Stomach (tissue), 9 donors: Measurements from ENCODE around the gene EHBP1L1. TPM values are rescaled to one million over a fixed set of nuclear protein-coding genes. Genes with fewer than 3 reads are reported as not detected.

Experiments used
- DNase-seq, 2 donors: peaks; one replicate each; pipeline versions ENCODE4 v3.0.0 to v3.0.0-alpha.2; 2013 to 2019
- H3K27ac ChIP-seq, 5 donors: fragments of 200-600 bp in 4 of 5; sonication (generic) in 4 of 5; one replicate each; pipeline ENCODE4 v1.5.1; 2013 to 2019; ENCODE audit warnings: mild to moderate bottlenecking in 1 of 5, moderate library complexity in 1 of 5
- H3K27me3 ChIP-seq, 3 donors: fragments of 200-600 bp; sonication (generic); one replicate each; pipeline ENCODE4 v1.5.1; 2017 to 2019; ENCODE audit warnings: mixed run types in 1 of 3
- H3K36me3 ChIP-seq, 4 donors: fragments of 200-600 bp; sonication (generic); 1 replicate in 3 of 4; 2 replicates in 1 of 4; pipeline ENCODE4 v1.5.1; 2016 to 2019
- H3K4me1 ChIP-seq, 4 donors: fragments of 200-600 bp; sonication (generic); one replicate each; pipeline ENCODE4 v1.5.1; 2016 to 2019
- H3K4me3 ChIP-seq, 4 donors: fragments of 200-600 bp; sonication (generic) in 3 of 4; one replicate each; pipeline ENCODE4 v1.5.1; 2016 to 2019; ENCODE audit warnings: mild to moderate bottlenecking in 1 of 4
- H3K9me3 ChIP-seq, 4 donors: fragments of 200-600 bp; sonication (generic); one replicate each; pipeline ENCODE4 v1.5.1; 2016 to 2019
- EP300 ChIP-seq: sonication (generic); formaldehyde crosslinking; IDR thresholded peaks from one replicate; pipeline ENCODE4 v1.6.1; 2017; ENCODE audit warnings: antibody characterized with exemption
- POLR2A ChIP-seq, 4 donors: fragments of 450-650 bp; IDR thresholded peaks; one replicate each; pipeline ENCODE4 v1.6.1; 2016; ENCODE audit warnings: antibody characterized with exemption in 4 of 4, control low read depth in 2 of 4, mild to moderate bottlenecking in 1 of 4, moderate library complexity in 1 of 4
- POLR2AphosphoS5 ChIP-seq, 3 donors: sonication (generic); formaldehyde crosslinking; IDR thresholded peaks; one replicate each; pipeline ENCODE4 v1.6.1; 2016; ENCODE audit warnings: antibody characterized with exemption in 3 of 3
- WGBS, 5 donors: extraction: QIAGEN DNeasy Blood & Tissue Kit in 3 of 5; methylation state at CpG; one replicate each; pipeline versions ENCODE4 v1.1.5 to v1.1.7; 2013 to 2018; 5-methylcytosine and 5-hydroxymethylcytosine counted together
- intact Hi-C: fragments of 100-400 bp; cut with DNase I; formaldehyde crosslinking; loops from one replicate; pipeline ENCODE4 v1.15.1; 2023; ENCODE audit warnings: low total_unique reads
- polyA plus RNA-seq, 3 donors: library from polyadenylated mRNA; stranded (reverse); fragments of 200-250 nt; gene quantifications; one replicate each; pipeline ENCODE4 v1.2.3, GENCODE V29; 2013
- total RNA-seq, 5 donors: library from RNA; depleted of rRNA; stranded (reverse); fragments of >200 nt; gene quantifications; one replicate each; pipeline versions ENCODE4 v1.1.0 to v1.2.3, GENCODE V29; 2014 to 2016
- TF ChIP-seq, protein P1 (sequence below), 7 experiments: fragments of 450-650 bp in 4 of 7; fragments of 200-600 bp in 3 of 7; sonication (generic) in 3 of 7; IDR thresholded peaks; one replicate each; pipeline ENCODE4 v1.5.1; 2016 to 2019; ENCODE audit warnings: antibody characterized with exemption in 7 of 7, control low read depth in 2 of 7, mild to moderate bottlenecking in 1 of 7
- donor health status: healthy with polysubstance abuse.
- donor health status: Bipolar disorder and iron deficiency.
- donor health status: healthy.

Gene EHBP1L1
- total and polyA plus RNA-seq, 8 donors, result 28.0 to 200 (median 89.4) TPM

DNA sequence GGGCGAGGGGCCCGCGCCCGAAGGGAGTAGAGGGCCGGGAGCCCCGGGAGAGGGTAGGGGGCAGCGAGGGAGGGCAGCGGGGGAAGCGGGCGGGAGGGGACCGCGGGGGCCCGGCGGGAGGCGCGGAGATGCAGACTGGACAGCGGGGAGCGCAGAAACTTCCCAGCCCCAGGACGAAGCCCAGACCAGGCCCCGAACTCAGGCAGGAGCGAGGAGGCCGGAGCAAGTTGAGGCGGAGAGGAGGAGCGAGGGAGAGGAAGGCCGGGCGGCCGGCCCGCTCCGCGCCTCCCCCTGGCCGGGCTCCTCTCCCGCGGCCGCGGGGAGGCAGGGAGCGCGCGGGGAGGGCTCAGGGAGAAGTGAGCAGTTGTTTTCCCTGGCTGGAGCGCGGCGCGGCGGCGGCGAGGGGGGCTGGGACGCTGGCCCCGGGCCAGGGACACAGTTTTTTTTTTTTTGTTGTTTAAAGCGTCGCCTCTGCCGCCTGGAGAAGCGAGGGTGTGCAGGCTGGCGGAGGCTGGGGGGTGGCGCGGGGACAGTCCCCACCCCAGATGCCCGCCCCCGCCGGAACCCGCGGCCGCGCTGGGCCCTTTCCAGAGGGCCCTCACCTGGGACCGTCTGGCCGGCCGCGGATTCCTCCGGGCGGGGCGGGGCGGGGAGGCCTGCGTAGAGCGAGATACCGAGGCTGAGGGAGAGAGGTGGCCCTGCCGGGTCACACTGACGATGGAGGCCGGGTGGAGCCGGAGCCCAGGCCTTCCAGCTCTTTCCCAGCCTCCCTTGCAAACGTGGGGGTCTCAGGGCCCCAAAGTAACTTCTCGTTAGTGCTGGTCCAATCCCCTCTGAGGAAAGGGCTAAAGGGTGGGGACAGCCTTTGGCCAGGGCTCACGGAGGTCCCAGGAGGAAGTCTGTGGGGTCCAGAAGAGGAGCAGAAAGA is 17.6 kb upstream of the EHBP1L1 start, which contains the start of gene LTBP3:
Gene LTBP3 (minus strand): TSS at position 358 of the 928 bp plus-strand sequence. CDS start 400 bp downstream, outside the sequence.
- TF ChIP-seq POLR2AphosphoS5 (IDR thresholded peaks at IDR 0.05) (peak; percentile 31 to 53 (median 37)), EP300 (no peak)
- Histone ChIP-seq H3K36me3 (peaks cover 0 to 8% (median 5%) of the 10 kb centered on the region in 4 donors), H3K4me1 (peaks cover 48 to 75% (median 69%) of the 10 kb centered on the region in 4 donors), H3K27me3 (peaks cover 0 to 8% (median 0%) of the 10 kb centered on the region in 3 donors), H3K27ac (peak within 1 kb of the TSS; percentile 88 to 96 (median 94)), H3K9me3 (no peaks in the 10 kb centered on the region), H3K4me3 (peak within 1 kb of the TSS; percentile 64 to 73 (median 68))
- WGBS, 5 donors, result 0 to 1% (median 1%) methylated on average over 17 to 79 of the region's 79 CpGs
- peak; percentile 87 to 94 for DNase-seq
- intact Hi-C loops, result no loop called here

DNA sequence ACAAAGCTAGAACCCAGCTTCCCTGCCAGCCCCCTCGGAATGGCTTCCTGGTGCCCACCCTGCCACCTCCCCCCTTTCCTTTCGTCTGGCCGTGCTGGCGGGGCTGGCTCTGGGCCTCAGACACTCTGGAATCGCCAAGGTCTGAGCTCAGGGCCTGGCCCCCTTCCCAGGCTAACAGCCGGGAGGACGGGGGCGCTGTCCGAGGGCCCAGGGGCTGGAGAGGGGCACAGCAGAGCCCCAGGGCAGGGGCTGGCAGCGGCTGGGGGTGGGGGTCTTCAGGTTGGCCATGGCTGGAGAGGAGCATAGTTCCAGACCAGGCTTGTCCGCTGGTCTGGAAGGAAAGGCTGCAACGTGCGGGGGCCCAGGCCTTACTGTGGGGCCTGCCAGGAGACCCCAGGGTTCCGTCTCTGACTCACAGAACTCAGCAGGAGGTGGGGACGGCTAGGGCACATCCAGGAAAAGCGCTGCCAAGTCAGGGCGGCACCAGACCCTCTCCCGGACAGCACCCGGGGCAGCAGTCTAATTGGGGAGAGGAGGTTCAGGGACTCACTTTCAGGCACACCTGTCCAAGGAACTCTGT is 16.8 kb upstream of the EHBP1L1 start:
- peak; percentile 44 to 85 for DNase-seq
- Histone ChIP-seq H3K4me1 (peaks cover 48 to 68% (median 61%) of the 10 kb centered on the region in 4 donors), H3K9me3 (no peaks in the 10 kb centered on the region), H3K4me3 (peak overlapping the region; percentile 64 to 73 (median 68)), H3K27ac (peak overlapping the region; percentile 88 to 96 (median 94)), H3K36me3 (peaks cover 0 to under 1% (median 0%) of the 10 kb centered on the region in 4 donors), H3K27me3 (peaks cover 0 to 8% (median 0%) of the 10 kb centered on the region in 3 donors)
- WGBS, 5 donors, result 29 to 48% (median 39%) methylated on average over 13 to 19 of the region's 19 CpGs
- TF ChIP-seq POLR2A (IDR thresholded peaks at IDR 0.05) (no peak), EP300 (no peak), POLR2AphosphoS5 (IDR thresholded peaks at IDR 0.05) (no peak)
- TF ChIP-seq, protein P1, sequence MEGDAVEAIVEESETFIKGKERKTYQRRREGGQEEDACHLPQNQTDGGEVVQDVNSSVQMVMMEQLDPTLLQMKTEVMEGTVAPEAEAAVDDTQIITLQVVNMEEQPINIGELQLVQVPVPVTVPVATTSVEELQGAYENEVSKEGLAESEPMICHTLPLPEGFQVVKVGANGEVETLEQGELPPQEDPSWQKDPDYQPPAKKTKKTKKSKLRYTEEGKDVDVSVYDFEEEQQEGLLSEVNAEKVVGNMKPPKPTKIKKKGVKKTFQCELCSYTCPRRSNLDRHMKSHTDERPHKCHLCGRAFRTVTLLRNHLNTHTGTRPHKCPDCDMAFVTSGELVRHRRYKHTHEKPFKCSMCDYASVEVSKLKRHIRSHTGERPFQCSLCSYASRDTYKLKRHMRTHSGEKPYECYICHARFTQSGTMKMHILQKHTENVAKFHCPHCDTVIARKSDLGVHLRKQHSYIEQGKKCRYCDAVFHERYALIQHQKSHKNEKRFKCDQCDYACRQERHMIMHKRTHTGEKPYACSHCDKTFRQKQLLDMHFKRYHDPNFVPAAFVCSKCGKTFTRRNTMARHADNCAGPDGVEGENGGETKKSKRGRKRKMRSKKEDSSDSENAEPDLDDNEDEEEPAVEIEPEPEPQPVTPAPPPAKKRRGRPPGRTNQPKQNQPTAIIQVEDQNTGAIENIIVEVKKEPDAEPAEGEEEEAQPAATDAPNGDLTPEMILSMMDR (IDR thresholded peaks at IDR 0.05), result no peak
- intact Hi-C loops, result no loop called here

DNA sequence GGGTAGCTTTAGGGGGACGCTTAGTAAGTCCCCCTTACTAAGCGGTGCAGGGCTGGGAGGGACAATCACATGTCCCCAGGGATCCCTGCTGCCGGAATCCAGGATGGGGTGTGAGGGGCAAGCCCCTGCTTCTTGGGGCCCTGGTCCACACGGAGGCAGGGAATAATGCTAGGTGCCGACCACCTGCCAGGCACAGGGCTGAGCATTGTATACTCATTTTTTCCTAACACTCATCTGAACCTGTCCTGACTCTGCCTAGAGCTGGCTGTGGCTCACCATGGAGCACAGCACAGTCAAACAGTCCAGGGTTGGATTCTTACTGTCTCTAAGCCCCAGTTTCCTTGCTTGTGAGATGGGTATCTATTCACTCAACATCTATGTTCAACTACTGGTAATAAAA is 16.3 kb upstream of the EHBP1L1 start:
- WGBS, 5 donors, result 67 to 83% (median 77%) methylated on average over 3 to 5 of the region's 5 CpGs
- DNase-seq, result no peak
- Histone ChIP-seq H3K4me1 (peaks cover 48 to 62% (median 58%) of the 10 kb centered on the region in 4 donors), H3K27ac (peak overlapping the region; percentile 88 to 96 (median 94)), H3K4me3 (no peak overlapping the region), H3K27me3 (peaks cover 0 to 8% (median 0%) of the 10 kb centered on the region in 3 donors), H3K9me3 (no peaks in the 10 kb centered on the region), H3K36me3 (no peaks in the 10 kb centered on the region)
- intact Hi-C loops, result no loop called here
- TF ChIP-seq EP300 (no peak), POLR2A (IDR thresholded peaks at IDR 0.05) (no peak), POLR2AphosphoS5 (IDR thresholded peaks at IDR 0.05) (no peak)
- TF ChIP-seq, protein P1 (IDR thresholded peaks at IDR 0.05), result no peak

DNA sequence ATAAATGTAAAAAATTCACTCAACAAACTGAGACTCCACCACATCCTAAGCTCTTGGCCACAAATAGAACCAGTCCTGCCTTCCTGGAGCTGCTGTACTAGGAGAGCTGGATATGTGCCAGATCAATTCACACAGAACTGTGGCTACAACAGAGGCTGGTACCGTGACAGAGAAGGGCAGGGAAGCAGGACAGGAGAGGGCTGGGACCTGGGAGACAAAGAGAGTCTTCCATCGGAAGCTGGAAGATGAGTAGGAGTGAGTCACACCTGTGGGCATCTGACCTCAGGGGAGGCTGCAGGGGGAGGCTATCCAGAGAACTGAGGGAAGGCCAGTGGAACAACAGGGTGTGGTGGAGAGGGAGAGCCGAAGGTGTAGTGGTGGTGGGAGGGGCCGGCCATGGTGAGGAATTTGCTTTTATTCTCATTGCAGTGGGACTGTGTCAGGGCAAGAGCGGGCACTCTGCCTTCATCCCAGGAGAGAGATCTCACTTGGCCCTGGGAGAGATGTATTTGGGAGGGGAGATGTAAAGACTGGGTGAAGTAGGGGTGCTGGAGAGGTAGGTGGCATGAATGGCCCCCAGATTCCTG is 15.8 kb upstream of the EHBP1L1 start:
- intact Hi-C loops, result no loop called here
- Histone ChIP-seq H3K36me3 (no peaks in the 10 kb centered on the region), H3K4me1 (peaks cover 45 to 61% (median 53%) of the 10 kb centered on the region in 4 donors), H3K27me3 (peaks cover 0 to 8% (median 0%) of the 10 kb centered on the region in 3 donors), H3K9me3 (no peaks in the 10 kb centered on the region), H3K4me3 (no peak overlapping the region), H3K27ac (peak overlapping the region; percentile 53 to 96 (median 94))
- 22 to 41% (median 27%) methylated on average over 5 of the region's 5 CpGs for WGBS, 5 donors
- TF ChIP-seq POLR2A (IDR thresholded peaks at IDR 0.05) (no peak), POLR2AphosphoS5 (IDR thresholded peaks at IDR 0.05) (no peak), EP300 (no peak)
- TF ChIP-seq, protein P1 (IDR thresholded peaks at IDR 0.05), result no peak
- DNase-seq, result peak in 1 of 2 donors; percentile 71
